Prostate gland (tissue), 2 donors: Measurements from ENCODE around the gene DSTN. TPM values are rescaled to one million over a fixed set of nuclear protein-coding genes. Genes with fewer than 3 reads are reported as not detected.
A peak's percentile ranks its signal among the peaks of the same experiment; 100 is the strongest.

Experiments used
- DNase-seq: peaks from one replicate; pipeline ENCODE4 v3.0.0-alpha.2; 2019; ENCODE audit warnings: low spot score
- H3K27ac ChIP-seq, 2 donors: fragments of 200-600 bp; sonication (generic); 2 replicates each; pipeline ENCODE4 v1.5.1; 2017 to 2019
- H3K27me3 ChIP-seq: fragments of 200-600 bp; sonication (generic); replicated peaks from 2 replicates; pipeline ENCODE4 v1.5.1; 2019; ENCODE audit not compliant: insufficient read depth
- H3K36me3 ChIP-seq, 2 donors: fragments of 200-600 bp; sonication (generic); 1 replicate in 1 of 2; 2 replicates in 1 of 2; pipeline versions ENCODE4 v1.5.1 to v1.8.1; 2017 to 2019
- H3K4me1 ChIP-seq: fragments of 200-600 bp; sonication (generic); replicated peaks from 2 replicates; pipeline ENCODE4 v1.5.1; 2019
- H3K4me3 ChIP-seq, 2 donors: fragments of 200-600 bp; sonication (generic); 2 replicates each; pipeline ENCODE4 v1.5.1; 2017 to 2019
- H3K9me3 ChIP-seq: fragments of 200-600 bp; sonication (generic); 2 replicates; pipeline ENCODE4 v1.5.1; 2017
- CTCF ChIP-seq, 4 experiments: fragments of 200-600 bp in 2 of 4; fragments of 450-650 bp in 2 of 4; sonication (generic) in 2 of 4; IDR thresholded peaks; 1 replicate in 3 of 4; 2 replicates in 1 of 4; pipeline ENCODE4 v1.5.1; 2016 to 2019; ENCODE audit warnings: antibody characterized with exemption in 4 of 4, mild to moderate bottlenecking in 2 of 4, moderate library complexity in 2 of 4
- POLR2A ChIP-seq: fragments of 450-650 bp; IDR thresholded peaks from one replicate; pipeline ENCODE4 v1.6.1; 2016; ENCODE audit warnings: antibody characterized with exemption, mild to moderate bottlenecking
- POLR2AphosphoS5 ChIP-seq: sonication (generic); formaldehyde crosslinking; IDR thresholded peaks from one replicate; pipeline ENCODE4 v1.6.1; 2017; ENCODE audit warnings: antibody characterized with exemption
- WGBS: methylation state at CpG from one replicate; pipeline ENCODE4 v1.1.5; 2018; 5-methylcytosine and 5-hydroxymethylcytosine counted together
- intact Hi-C: fragments of 100-400 bp; cut with DNase I; formaldehyde crosslinking; loops from one replicate; pipeline ENCODE4 v1.14.2; 2022
- total RNA-seq, 2 donors: library from RNA; depleted of rRNA; stranded (reverse); fragments of >200 nt; gene quantifications; one replicate each; pipeline ENCODE4 v1.1.0, GENCODE V29; 2016

DSTN gene
- total RNA-seq, 2 donors from 2014 or later = 284 to 559 TPM

GRCh38 chr20:17579369-17580039 lies 9.6 kb downstream of the DSTN start:
- H3K27ac ChIP-seq = no peak overlapping the region
- H3K9me3 ChIP-seq = no peaks in the 10 kb centered on the region
- no peak for DNase-seq
- no peak overlapping the region for H3K4me3 ChIP-seq
- no peak for TF ChIP-seq CTCF (IDR thresholded peaks at IDR 0.05)
- no peak for TF ChIP-seq POLR2A
- TF ChIP-seq POLR2AphosphoS5 = no peak
- no peaks in the 10 kb centered on the region for H3K36me3 ChIP-seq
- WGBS = 81% methylated on average over 4 of the region's 4 CpGs
- H3K27me3 ChIP-seq = no peaks in the 10 kb centered on the region
- H3K4me1 ChIP-seq = no peaks in the 10 kb centered on the region
- intact Hi-C loops = no loop called here

DNA sequence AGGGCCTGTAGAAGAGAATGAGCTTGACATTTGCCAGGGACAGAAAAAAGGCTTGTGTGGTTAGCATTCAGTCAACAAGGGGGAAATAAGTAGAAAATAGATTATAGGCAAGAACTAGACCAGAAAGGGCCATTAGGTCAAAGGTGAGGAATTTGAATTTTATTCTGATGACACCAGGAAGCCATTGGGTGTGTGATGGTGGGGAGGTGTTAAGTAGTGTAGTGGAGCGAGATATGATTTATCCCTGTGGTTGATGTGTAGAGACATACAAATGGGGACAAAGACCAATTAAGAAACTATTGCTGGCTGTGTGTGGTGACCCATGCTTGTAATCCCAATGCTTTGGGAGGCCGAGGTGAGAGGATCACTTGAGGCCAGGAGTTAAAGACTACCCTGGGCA lies 11.0 kb downstream of the DSTN start:
- no peaks in the 10 kb centered on the region for H3K27me3 ChIP-seq
- no peaks in the 10 kb centered on the region for H3K36me3 ChIP-seq
- intact Hi-C loops = no loop called here
- no peak for DNase-seq
- 94% methylated on average over 2 of the region's 2 CpGs for WGBS
- no peak overlapping the region for H3K27ac ChIP-seq
- no peaks in the 10 kb centered on the region for H3K4me1 ChIP-seq
- H3K9me3 ChIP-seq = no peaks in the 10 kb centered on the region
- H3K4me3 ChIP-seq = no peak overlapping the region
- TF ChIP-seq POLR2AphosphoS5 = no peak

DNA sequence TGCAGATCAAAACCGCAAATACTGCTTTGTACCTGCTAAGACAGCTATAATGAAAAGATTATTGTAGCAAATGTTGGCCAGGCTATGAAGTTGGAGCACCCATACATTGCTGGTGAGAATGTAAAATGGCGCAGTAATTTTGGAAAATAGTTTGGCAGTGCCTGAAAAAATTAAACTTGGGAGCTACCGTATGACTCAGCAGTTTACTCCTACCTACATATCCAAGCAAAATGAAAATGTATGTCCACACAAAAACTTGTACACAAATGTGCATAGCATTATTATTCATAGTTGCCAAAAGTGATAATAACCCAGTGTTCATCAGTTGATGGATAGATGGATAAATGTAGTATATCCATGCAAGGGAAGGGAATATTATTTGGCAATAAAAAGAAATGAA lies 13.3 kb downstream of the DSTN start:
- Histone ChIP-seq H3K9me3 (no peaks in the 10 kb centered on the region), H3K27me3 (no peaks in the 10 kb centered on the region), H3K4me1 (no peaks in the 10 kb centered on the region), H3K27ac (no peak overlapping the region), H3K36me3 (no peaks in the 10 kb centered on the region), H3K4me3 (no peak overlapping the region)
- 85% methylated on average over 3 of the region's 3 CpGs for WGBS
- DNase-seq = no peak
- no peak for TF ChIP-seq CTCF (IDR thresholded peaks at IDR 0.05)
- no peak for TF ChIP-seq POLR2A
- TF ChIP-seq POLR2AphosphoS5 = no peak
- intact Hi-C loops = no loop called here

GRCh38 chr20:17584689-17585088 lies 14.8 kb downstream of the DSTN start:
- Histone ChIP-seq H3K27ac (no peak overlapping the region), H3K4me3 (no peak overlapping the region), H3K36me3 (no peaks in the 10 kb centered on the region), H3K27me3 (no peaks in the 10 kb centered on the region), H3K9me3 (no peaks in the 10 kb centered on the region), H3K4me1 (no peaks in the 10 kb centered on the region)
- no peak for DNase-seq
- no peak for TF ChIP-seq POLR2A
- no peak for TF ChIP-seq POLR2AphosphoS5
- no peak for TF ChIP-seq CTCF (IDR thresholded peaks at IDR 0.05)
- intact Hi-C loops = no loop called here

- no peaks in the 10 kb centered on the region for H3K27me3 ChIP-seq
- TF ChIP-seq POLR2A (no peak), POLR2AphosphoS5 (no peak), CTCF (IDR thresholded peaks at IDR 0.05) (no peak)
- H3K9me3 ChIP-seq = no peaks in the 10 kb centered on the region
- intact Hi-C loops = no loop called here
- WGBS = 52% methylated on average over 2 of the region's 2 CpGs
- H3K4me1 ChIP-seq = no peaks in the 10 kb centered on the region
- peak overlapping the region in 1 of 2 donors; percentile 4 for H3K27ac ChIP-seq
- DNase-seq = no peak
- no peak overlapping the region for H3K4me3 ChIP-seq
- no peaks in the 10 kb centered on the region for H3K36me3 ChIP-seq
These were observed 16.4 kb downstream of the DSTN start for GRCh38 chr20:17586250-17586649.
